Panc1 (cell line): ENCODE results near the gene CFAP221. TPM values are rescaled to one million over a fixed set of nuclear protein-coding genes. Genes with fewer than 3 reads are reported as not detected.

ENCODE experiments used
- ATAC-seq: fragments of 200-7000 bp; cut with Tn5 transposase; 2 replicates; pipeline ENCODE4 v1.9.1; 2020; ENCODE audit warnings: mild to moderate bottlenecking, moderate library complexity
- BruUV-seq: library from RNA; stranded (reverse); fragments of 400-500 nt; replicated peaks from 2 replicates; lab custom pipeline; 2021; lab: Mats Ljungman, UMichigan
- CTCF ChIA-PET: fragments of 300-600 bp; sonication (Branson Sonifier 250); formaldehyde crosslinking; loops from one replicate; lab custom pipeline; 2022; ENCODE audit warnings: antibody characterized with exemption; lab: Charles Lee
- POLR2A ChIA-PET: fragments of 300-600 bp; sonication (Branson Sonifier 250); formaldehyde crosslinking; loops from one replicate; lab custom pipeline; 2022; ENCODE audit warnings: antibody characterized with exemption; lab: Charles Lee
- DNase-seq: peaks from one replicate; pipeline ENCODE4 v3.0.0-alpha.2; 2010; ENCODE audit warnings: low read depth, low spot score
- H3K27ac ChIP-seq: 2 replicates; pipeline ENCODE4 v1.5.1; 2011; ENCODE audit warnings: mild to moderate bottlenecking, low read length, inconsistent platforms
- H3K27me3 ChIP-seq: fragments of 200-500 bp; sonication (Bioruptor generic); 2 replicates; pipeline ENCODE4 v1.6.0; 2014; ENCODE audit warnings: low read length, inconsistent platforms; ENCODE audit not compliant: control insufficient read depth, insufficient read depth
- H3K36me3 ChIP-seq: fragments of 200-500 bp; sonication (Bioruptor generic); 2 replicates; pipeline ENCODE4 v1.5.1; 2014; ENCODE audit warnings: inconsistent platforms, mild to moderate bottlenecking, low read length, moderate library complexity; ENCODE audit not compliant: control insufficient read depth, insufficient read depth
- H3K4me1 ChIP-seq: 2 replicates; pipeline ENCODE4 v1.5.1; 2011; ENCODE audit warnings: inconsistent platforms, mild to moderate bottlenecking, low read length, moderate library complexity; ENCODE audit not compliant: control insufficient read depth, insufficient read depth
- H3K4me3 ChIP-seq, 2 experiments: 2 replicates each; pipeline ENCODE4 v1.5.1; 2011 to 2012; ENCODE audit warnings: low read depth in 2 of 2, low read length in 2 of 2, mild to moderate bottlenecking in 2 of 2, inconsistent platforms in 1 of 2, moderate library complexity in 1 of 2
- H3K9me3 ChIP-seq: fragments of 200-500 bp; sonication (Bioruptor generic); 2 replicates; pipeline ENCODE4 v1.5.1; 2014; ENCODE audit warnings: low read depth, mild to moderate bottlenecking, inconsistent platforms, low read length, moderate library complexity; ENCODE audit not compliant: control insufficient read depth, insufficient read depth
- CTCF ChIP-seq: fragments of 450-650 bp; IDR thresholded peaks from 2 replicates; pipeline ENCODE4 v1.5.1; 2017; ENCODE audit warnings: mild to moderate bottlenecking
- POLR2AphosphoS5 ChIP-seq: IDR thresholded peaks from 2 replicates; pipeline ENCODE4 v1.6.1; 2012; ENCODE audit warnings: mild to moderate bottlenecking, low read depth, low read length, moderate library complexity
- REST ChIP-seq, 2 experiments: IDR thresholded peaks; 2 replicates each; pipeline ENCODE4 v1.6.1; 2011 to 2012; ENCODE audit warnings: low read depth in 2 of 2, control low read depth in 1 of 2, low read length in 1 of 2, mild to moderate bottlenecking in 1 of 2, moderate library complexity in 1 of 2; ENCODE audit not compliant: insufficient read depth in 1 of 2
- SIN3A ChIP-seq: IDR thresholded peaks from 2 replicates; pipeline ENCODE4 v1.6.1; 2012; ENCODE audit warnings: low read depth, mild to moderate bottlenecking, low read length, moderate library complexity, borderline replicate concordance; ENCODE audit not compliant: insufficient read depth
- TCF7L2 ChIP-seq: IDR thresholded peaks from 2 replicates; pipeline ENCODE4 v1.6.1; 2011; ENCODE audit warnings: mild to moderate bottlenecking, low read depth, low read length, inconsistent platforms
- in situ Hi-C: cut with HindIII; loops from 2 replicates; pipeline ENCODE4 v1.10.0; 2016; ENCODE audit warnings: low sequenced_read_pairs, low pct_unique_long_range_greater_than_20kb
- intact Hi-C: fragments of 100-400 bp; cut with micrococcal nuclease; formaldehyde crosslinking; loops from one replicate; pipeline ENCODE4 v1.10.0; 2022; ENCODE audit not compliant: unreplicated experiment
- total RNA-seq: library from RNA; stranded (reverse); gene quantifications from one replicate; pipeline ENCODE4 v1.2.1, GENCODE V29; 2021; ENCODE audit not compliant: unreplicated experiment

Gene CFAP221
- total RNA-seq, 1 experiment from 2014 or later: not detected

GRCh38 chr2:119660343-119660658 is 116.1 kb downstream of the CFAP221 start:
- CTCF ChIA-PET: no interaction called here
- intact Hi-C loops: loop anchor here (2.0 kb wide), 1 partner anchor 252 kb away; no protein-coding TSS in a partner anchor
- no TSS peak for BruUV-seq
- TF ChIP-seq TCF7L2 (no peak), POLR2AphosphoS5 (no peak), CTCF (peak; percentile 47), SIN3A (no peak)
- Histone ChIP-seq H3K27ac (no peak overlapping the region), H3K4me3 (no peak overlapping the region), H3K27me3 (no peaks in the 10 kb centered on the region; the same call in 1 of the 2 replicates), H3K9me3 (no peaks in the 10 kb centered on the region), H3K4me1 (no peaks in the 10 kb centered on the region), H3K36me3 (no peaks in the 10 kb centered on the region)
- in situ Hi-C loops: no loop called here
- DNase-seq (no peak), ATAC-seq (no peak)
- POLR2A ChIA-PET: no interaction called here

GRCh38 chr2:119662297-119662696 is 118.0 kb downstream of the CFAP221 start:
- CTCF ChIA-PET: no interaction called here
- no TSS peak for BruUV-seq
- intact Hi-C loops: no loop called here

More at GRCh38 chr2:119662297-119662696, 118.0 kb downstream of the CFAP221 start:
- H3K27me3 ChIP-seq: no peaks in the 10 kb centered on the region
- no peak for ATAC-seq
- H3K9me3 ChIP-seq: no peaks in the 10 kb centered on the region
- no peak overlapping the region for H3K4me3 ChIP-seq
- no peak for TF ChIP-seq SIN3A
- TF ChIP-seq REST (IDR thresholded peaks at IDR 0.05; ENCODE audit: insufficient read depth in 1 of 2, low read depth in 2 of 2, low read length in 1 of 2): no peak
- no peak for TF ChIP-seq TCF7L2
- no peak for TF ChIP-seq POLR2AphosphoS5
- no peak for TF ChIP-seq CTCF
- in situ Hi-C loops: no loop called here
- no peak for DNase-seq
- POLR2A ChIA-PET: no interaction called here
- H3K4me1 ChIP-seq: no peaks in the 10 kb centered on the region
- no peak overlapping the region for H3K27ac ChIP-seq
- no peaks in the 10 kb centered on the region for H3K36me3 ChIP-seq
